ENCODE results near the gene PER2.
A peak's percentile ranks its signal among the peaks of the same experiment; 100 is the strongest.

The PER2 gene

DNA sequence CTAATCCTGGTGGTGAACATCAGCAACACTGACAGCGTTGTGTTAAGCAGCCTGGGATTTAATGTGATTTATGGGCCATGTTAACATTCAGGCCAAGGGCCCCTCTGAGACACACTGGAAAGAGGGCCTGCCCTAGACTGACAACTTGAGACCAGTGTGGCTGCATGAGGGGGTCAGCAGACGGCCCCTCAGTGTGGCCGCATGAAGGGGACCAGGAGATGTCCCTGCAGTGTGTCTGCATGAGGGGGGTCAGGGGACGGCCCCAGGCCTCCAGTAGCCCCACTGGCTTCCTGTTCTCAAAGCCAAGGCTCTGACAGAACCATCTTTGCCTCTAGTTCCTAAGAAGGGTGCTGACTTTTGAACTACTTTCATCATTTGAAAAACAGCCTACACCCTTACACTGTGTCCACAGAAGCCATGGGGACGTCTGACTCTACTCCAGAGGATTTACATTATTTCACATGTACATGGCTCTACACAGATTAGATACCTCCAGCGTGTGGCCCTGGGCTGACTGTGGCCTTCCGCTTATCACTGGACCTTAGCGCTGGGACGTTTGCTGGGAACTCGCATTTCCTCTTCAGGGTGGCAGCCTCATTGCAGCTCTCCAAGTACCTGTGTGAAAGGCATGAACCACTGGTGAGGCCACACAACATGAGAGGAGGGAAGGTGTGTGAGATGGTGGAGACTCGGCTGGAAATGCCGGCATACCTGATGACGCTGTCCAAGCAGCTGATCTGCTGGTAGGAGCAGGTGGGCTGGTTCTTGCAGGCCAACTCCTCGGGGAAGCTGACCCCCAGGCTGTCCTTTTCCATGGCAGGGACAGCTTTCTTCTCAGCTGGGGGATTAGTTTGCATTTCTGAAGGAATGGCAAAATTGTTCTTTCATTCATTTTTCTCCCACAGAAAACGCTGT, 30.4 kb downstream of the PER2 start:
- DNase-seq (ENCODE audit: low read depth), result no peak
- TF ChIP-seq, protein P1, sequence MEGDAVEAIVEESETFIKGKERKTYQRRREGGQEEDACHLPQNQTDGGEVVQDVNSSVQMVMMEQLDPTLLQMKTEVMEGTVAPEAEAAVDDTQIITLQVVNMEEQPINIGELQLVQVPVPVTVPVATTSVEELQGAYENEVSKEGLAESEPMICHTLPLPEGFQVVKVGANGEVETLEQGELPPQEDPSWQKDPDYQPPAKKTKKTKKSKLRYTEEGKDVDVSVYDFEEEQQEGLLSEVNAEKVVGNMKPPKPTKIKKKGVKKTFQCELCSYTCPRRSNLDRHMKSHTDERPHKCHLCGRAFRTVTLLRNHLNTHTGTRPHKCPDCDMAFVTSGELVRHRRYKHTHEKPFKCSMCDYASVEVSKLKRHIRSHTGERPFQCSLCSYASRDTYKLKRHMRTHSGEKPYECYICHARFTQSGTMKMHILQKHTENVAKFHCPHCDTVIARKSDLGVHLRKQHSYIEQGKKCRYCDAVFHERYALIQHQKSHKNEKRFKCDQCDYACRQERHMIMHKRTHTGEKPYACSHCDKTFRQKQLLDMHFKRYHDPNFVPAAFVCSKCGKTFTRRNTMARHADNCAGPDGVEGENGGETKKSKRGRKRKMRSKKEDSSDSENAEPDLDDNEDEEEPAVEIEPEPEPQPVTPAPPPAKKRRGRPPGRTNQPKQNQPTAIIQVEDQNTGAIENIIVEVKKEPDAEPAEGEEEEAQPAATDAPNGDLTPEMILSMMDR (IDR thresholded peaks at IDR 0.05; ENCODE audit: control insufficient read depth, extremely low read depth, insufficient read depth), result no peak
- no peak overlapping the region for H3K4me3 ChIP-seq (ENCODE audit: low read depth, low read length)

DNA sequence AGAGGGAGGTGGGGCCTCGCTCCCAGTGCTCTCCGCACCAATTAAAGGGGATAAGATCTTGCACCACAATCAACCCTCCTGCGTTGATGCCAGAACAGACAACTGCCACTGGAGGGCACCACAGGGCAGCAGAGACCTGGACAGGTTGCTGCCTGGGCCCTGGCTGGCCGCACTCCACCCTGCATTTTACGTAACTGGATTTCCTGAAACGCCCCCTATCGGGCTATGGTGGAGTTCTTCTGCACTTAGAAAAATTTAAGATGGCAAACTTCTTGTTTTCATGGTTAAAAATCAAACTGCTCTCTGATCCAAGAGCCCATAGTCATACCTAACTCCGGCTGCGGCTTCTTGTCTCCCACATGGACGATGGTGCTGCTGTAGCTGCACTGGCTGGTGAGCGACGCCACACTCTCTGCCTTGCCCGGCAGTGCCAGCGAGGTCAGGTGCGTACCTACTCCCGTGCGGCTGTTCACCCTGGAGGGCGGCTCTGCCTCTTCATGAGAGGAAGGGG, 31.8 kb downstream of the PER2 start:
- DNase-seq (ENCODE audit: low read depth), result peak; percentile 87
- H3K4me3 ChIP-seq (ENCODE audit: low read depth, low read length), result no peak overlapping the region
- TF ChIP-seq, protein P1 (IDR thresholded peaks at IDR 0.05; ENCODE audit: control insufficient read depth, extremely low read depth, insufficient read depth), result peak; percentile 90

DNA sequence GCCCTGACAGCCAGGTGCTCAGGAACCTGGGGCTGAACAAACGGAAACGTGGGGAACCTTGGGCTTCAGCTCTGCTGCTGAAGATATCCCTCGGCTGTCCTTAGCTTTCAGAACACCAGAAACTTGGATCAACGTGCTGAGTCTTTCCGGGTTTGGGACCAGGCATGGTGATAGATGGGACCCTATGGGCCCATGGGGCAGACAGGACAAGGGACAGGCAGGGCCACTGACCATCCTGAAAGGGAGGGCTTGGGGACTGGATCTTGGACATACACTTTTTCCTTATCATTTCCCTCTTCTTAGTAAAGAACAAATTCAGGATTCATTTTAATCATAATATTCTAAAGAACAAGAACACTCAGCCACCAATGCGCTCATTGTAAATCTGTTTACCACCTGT, 32.3 kb downstream of the PER2 start:
- DNase-seq (ENCODE audit: low read depth), result no peak
- TF ChIP-seq, protein P1 (IDR thresholded peaks at IDR 0.05; ENCODE audit: control insufficient read depth, extremely low read depth, insufficient read depth), result no peak
- no peak overlapping the region for H3K4me3 ChIP-seq (ENCODE audit: low read depth, low read length)

DNA sequence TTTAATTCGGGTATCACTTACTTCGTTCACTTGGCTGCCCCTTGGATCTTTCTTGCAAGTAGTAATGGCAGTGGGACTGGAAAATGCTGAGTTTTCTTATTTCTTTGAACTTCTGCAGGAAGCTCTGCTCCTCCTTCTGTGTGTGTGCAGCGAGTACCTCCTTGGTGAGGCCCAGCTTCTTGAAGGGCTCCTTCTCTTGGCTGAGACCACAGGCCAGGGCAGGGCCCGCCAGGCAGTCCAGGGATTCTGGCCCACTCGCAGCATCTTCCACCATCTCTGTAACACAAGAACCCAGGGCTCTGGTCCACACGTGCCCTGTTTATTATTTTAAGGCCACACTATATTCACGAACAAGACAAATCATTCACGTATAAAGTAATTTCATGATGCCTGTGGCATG, 32.8 kb downstream of the PER2 start:
- H3K4me3 ChIP-seq (ENCODE audit: low read depth, low read length), result no peak overlapping the region
- TF ChIP-seq, protein P1 (IDR thresholded peaks at IDR 0.05; ENCODE audit: control insufficient read depth, extremely low read depth, insufficient read depth), result no peak
- no peak for DNase-seq (ENCODE audit: low read depth)

DNA sequence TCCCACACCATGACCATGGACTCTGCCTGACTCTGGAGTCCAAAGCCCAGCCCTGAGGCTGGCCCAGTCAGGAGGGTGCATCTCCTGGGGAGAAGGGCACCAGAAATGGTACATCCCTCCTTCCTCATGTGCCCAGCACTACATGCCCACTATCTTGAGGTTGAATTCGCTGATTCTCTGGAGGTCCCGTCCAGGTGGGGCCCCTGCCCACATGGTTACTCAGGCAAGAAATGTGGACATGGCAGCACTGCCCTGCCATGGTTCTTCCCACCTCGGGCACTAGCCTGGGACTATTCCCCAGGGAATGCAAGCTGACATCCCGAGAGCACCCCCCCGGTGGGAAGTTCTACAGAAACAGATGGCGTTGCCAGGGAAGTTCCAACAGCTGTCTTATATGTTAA, 33.3 kb downstream of the PER2 start:
- DNase-seq (ENCODE audit: low read depth), result no peak
- no peak overlapping the region for H3K4me3 ChIP-seq (ENCODE audit: low read depth, low read length)
- TF ChIP-seq, protein P1 (IDR thresholded peaks at IDR 0.05; ENCODE audit: control insufficient read depth, extremely low read depth, insufficient read depth), result no peak

DNA sequence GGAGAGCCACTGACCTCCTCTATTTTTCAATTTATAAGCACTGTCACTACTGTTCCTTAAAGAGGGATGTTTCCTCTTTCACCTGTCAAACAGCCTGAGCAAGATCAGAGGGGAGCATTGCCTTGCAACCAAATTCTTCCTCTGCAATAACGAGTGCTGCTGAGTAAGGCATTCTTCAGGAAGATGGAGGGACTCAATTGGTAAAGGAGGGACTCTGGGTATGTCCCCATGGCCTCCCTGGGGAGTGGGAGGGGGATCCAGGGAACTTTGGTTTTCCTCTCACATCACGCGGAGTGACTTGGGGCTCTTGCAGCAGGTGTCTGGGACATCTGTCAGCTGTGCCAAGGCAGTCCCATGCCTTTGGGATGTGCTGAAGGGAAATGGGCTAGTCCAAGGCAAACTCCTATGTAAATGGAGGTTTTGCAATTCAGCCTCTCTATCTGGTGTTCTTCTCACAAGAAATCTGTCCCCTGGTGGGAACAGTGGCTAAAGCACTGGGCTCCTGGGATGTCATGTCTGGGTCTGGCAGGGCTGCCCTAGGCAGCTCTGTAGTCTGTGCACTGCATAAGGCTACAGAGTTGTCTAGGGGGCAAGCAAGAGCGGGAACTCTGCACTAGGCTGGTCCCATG, 34.2 kb downstream of the PER2 start:
- TF ChIP-seq, protein P1 (IDR thresholded peaks at IDR 0.05; ENCODE audit: control insufficient read depth, extremely low read depth, insufficient read depth), result no peak
- no peak for DNase-seq (ENCODE audit: low read depth)
- no peak overlapping the region for H3K4me3 ChIP-seq (ENCODE audit: low read depth, low read length)

Data from LNCaP clone FGC (cell line).